Transverse colon (tissue), 4 donors: ENCODE data around the gene SRD5A2.

Experiments used
- POLR2A ChIP-seq: fragments of 450-650 bp; IDR thresholded peaks from one replicate; pipeline ENCODE4 v1.6.1; 2016; ENCODE audit warnings: antibody characterized with exemption, mild to moderate bottlenecking, moderate library complexity
- POLR2AphosphoS5 ChIP-seq, 3 donors: sonication (generic); formaldehyde crosslinking; IDR thresholded peaks; one replicate each; pipeline ENCODE4 v1.6.1; 2016; ENCODE audit warnings: antibody characterized with exemption in 3 of 3
- TF ChIP-seq, protein P1 (sequence below), 5 experiments: fragments of 200-600 bp in 3 of 5; fragments of 450-650 bp in 2 of 5; sonication (generic) in 3 of 5; IDR thresholded peaks; 1 replicate in 2 of 5; 2 replicates in 3 of 5; pipeline ENCODE4 v1.5.1; 2016 to 2017; ENCODE audit warnings: antibody characterized with exemption in 5 of 5, inconsistent platforms in 3 of 5, mild to moderate bottlenecking in 2 of 5, moderate library complexity in 1 of 5

- TF ChIP-seq, protein P1, sequence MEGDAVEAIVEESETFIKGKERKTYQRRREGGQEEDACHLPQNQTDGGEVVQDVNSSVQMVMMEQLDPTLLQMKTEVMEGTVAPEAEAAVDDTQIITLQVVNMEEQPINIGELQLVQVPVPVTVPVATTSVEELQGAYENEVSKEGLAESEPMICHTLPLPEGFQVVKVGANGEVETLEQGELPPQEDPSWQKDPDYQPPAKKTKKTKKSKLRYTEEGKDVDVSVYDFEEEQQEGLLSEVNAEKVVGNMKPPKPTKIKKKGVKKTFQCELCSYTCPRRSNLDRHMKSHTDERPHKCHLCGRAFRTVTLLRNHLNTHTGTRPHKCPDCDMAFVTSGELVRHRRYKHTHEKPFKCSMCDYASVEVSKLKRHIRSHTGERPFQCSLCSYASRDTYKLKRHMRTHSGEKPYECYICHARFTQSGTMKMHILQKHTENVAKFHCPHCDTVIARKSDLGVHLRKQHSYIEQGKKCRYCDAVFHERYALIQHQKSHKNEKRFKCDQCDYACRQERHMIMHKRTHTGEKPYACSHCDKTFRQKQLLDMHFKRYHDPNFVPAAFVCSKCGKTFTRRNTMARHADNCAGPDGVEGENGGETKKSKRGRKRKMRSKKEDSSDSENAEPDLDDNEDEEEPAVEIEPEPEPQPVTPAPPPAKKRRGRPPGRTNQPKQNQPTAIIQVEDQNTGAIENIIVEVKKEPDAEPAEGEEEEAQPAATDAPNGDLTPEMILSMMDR (IDR thresholded peaks at IDR 0.05), result no peak
- TF ChIP-seq POLR2A (no peak), POLR2AphosphoS5 (IDR thresholded peaks at IDR 0.05) (no peak)
Measured at GRCh38 chr2:31531101-31531500, 49.6 kb downstream of the SRD5A2 start.
